OCI-LY7 (cell line): ENCODE measurements around the gene AAR2.

Experiments used
- EZH2phosphoT487 ChIP-seq: fragments of 200-600 bp; sonication (generic); IDR thresholded peaks from 2 replicates; pipeline ENCODE4 v1.6.1; 2018; ENCODE audit warnings: low read depth, borderline replicate concordance, mild to moderate bottlenecking, mixed run types, antibody characterized with exemption, low read length, moderate library complexity, mixed read lengths
- TF ChIP-seq, protein P1 (sequence below): fragments of 200-600 bp; sonication (generic); conservative IDR thresholded peaks from 2 replicates; pipeline ENCODE4 v1.5.1; 2014; ENCODE audit warnings: mild to moderate bottlenecking, antibody characterized with exemption, low read length, moderate library complexity, mixed read lengths

DNA sequence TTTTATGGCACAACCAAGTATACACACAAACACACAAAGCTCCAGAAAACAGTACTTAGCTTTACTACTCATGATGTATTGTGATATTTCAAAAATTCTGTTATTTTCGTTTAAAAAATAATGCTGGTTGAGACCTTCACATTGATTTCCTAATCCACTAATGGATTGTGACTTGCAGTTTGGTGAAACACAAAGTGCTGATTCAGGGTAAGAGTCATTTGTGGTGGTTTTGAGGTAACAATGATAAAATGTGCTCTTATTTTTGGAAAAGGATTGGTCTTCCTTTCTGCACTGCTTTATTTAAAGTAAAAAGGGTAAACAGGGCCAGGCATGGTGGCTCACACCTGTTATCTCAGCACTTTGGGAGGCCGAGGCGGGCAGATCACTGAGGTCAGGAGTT, 1.9 kb downstream of the AAR2 start:
- TF ChIP-seq, protein P1, sequence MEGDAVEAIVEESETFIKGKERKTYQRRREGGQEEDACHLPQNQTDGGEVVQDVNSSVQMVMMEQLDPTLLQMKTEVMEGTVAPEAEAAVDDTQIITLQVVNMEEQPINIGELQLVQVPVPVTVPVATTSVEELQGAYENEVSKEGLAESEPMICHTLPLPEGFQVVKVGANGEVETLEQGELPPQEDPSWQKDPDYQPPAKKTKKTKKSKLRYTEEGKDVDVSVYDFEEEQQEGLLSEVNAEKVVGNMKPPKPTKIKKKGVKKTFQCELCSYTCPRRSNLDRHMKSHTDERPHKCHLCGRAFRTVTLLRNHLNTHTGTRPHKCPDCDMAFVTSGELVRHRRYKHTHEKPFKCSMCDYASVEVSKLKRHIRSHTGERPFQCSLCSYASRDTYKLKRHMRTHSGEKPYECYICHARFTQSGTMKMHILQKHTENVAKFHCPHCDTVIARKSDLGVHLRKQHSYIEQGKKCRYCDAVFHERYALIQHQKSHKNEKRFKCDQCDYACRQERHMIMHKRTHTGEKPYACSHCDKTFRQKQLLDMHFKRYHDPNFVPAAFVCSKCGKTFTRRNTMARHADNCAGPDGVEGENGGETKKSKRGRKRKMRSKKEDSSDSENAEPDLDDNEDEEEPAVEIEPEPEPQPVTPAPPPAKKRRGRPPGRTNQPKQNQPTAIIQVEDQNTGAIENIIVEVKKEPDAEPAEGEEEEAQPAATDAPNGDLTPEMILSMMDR, result no peak
- no peak for TF ChIP-seq EZH2phosphoT487
